Body of pancreas (tissue), 4 donors: Measurements from ENCODE around the gene GMDS. TPM values are rescaled to one million over a fixed set of nuclear protein-coding genes. Genes with fewer than 3 reads are reported as not detected.

Experiments used
- ATAC-seq: fragments of 150-250 bp; one replicate; pipeline ENCODE4 v1.9.1; 2016
- DNase-seq, 4 donors: peaks; one replicate each; pipeline ENCODE4 v3.0.0-alpha.2; 2019
- H3K27ac ChIP-seq, 4 donors: fragments of 200-600 bp; sonication (generic); 1 replicate in 3 of 4; 2 replicates in 1 of 4; pipeline versions ENCODE4 v1.5.1 to v1.6.1; 2016 to 2019; ENCODE audit warnings: mild to moderate bottlenecking in 1 of 4, mixed read lengths in 1 of 4, moderate library complexity in 1 of 4
- H3K27me3 ChIP-seq, 2 donors: fragments of 200-600 bp; sonication (generic); one replicate each; pipeline ENCODE4 v1.6.0; 2016; ENCODE audit warnings: mild to moderate bottlenecking in 1 of 2
- H3K36me3 ChIP-seq, 2 donors: fragments of 200-600 bp; sonication (generic); replicated peaks in 1 of 2; 2 replicates each; pipeline ENCODE4 v1.5.1; 2016; ENCODE audit warnings: low read depth in 2 of 2; ENCODE audit not compliant: insufficient read depth in 1 of 2
- H3K4me1 ChIP-seq: fragments of 200-600 bp; sonication (generic); one replicate; pipeline ENCODE4 v1.6.0; 2016
- H3K4me3 ChIP-seq, 2 donors: fragments of 200-600 bp; sonication (generic); 1 replicate in 1 of 2; 2 replicates in 1 of 2; pipeline ENCODE4 v1.5.1; 2016 to 2019
- H3K9me3 ChIP-seq, 3 donors: fragments of 200-600 bp; sonication (generic); 1 replicate in 2 of 3; 2 replicates in 1 of 3; pipeline ENCODE4 v1.5.1; 2016
- CTCF ChIP-seq, 7 experiments: fragments of 450-650 bp in 4 of 7; fragments of 200-600 bp in 3 of 7; sonication (generic) in 3 of 7; IDR thresholded peaks; one replicate each; pipeline ENCODE4 v1.5.1; 2016 to 2019; ENCODE audit warnings: antibody characterized with exemption in 7 of 7
- POLR2A ChIP-seq, 3 donors: fragments of 450-650 bp; IDR thresholded peaks; one replicate each; pipeline ENCODE4 v1.6.1; 2016; ENCODE audit warnings: antibody characterized with exemption in 3 of 3, mild to moderate bottlenecking in 2 of 3
- WGBS, 2 donors: methylation state at CpG; one replicate each; pipeline ENCODE4 v1.1.5; 2017; 5-methylcytosine and 5-hydroxymethylcytosine counted together
- intact Hi-C: fragments of 100-400 bp; cut with DNase I; formaldehyde crosslinking; loops from one replicate; pipeline ENCODE4 v1.15.1; 2023
- total RNA-seq, 2 donors: library from RNA; depleted of rRNA; stranded (reverse); fragments of >200 nt; gene quantifications; one replicate each; pipeline ENCODE4 v1.1.0, GENCODE V29; 2016

GMDS gene
- total RNA-seq, 2 donors from 2014 or later, result 34.5 to 63.3 TPM

DNA sequence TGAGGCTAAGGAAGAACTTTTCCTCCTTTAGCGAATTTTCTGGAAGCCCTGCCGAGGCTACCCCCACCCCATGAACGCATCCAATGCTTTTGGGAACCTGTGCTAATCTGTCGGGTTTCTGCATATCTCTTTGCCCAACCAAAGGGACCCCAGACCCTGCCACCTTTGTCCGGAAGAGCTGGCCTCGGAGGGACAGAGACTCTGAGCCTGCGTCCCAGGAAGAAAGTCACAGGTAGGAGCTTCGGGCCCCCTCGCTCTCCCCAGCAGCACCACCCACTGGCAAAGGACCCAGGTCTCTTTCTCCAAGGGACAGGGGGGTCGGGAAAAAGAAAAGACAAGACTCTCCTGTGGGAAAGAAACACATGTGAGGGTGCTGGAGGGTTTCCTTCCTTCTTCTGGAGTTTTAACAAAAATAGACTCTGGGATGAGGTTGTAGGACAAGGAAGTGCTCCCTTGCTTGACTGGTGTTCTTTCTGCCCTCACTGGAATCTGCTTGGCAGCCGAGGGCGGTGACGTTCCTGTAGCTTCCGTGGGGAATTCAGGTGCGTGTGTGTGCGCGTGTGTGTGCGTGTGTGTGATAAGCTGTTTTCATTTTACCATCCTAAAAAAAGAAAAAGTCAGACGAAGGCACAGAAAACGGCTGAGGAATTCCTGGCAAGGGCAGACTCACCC lies 652.0 kb downstream of the GMDS start:
- peaks cover 8% of the 10 kb centered on the region for H3K4me1 ChIP-seq
- no peak overlapping the region for H3K27ac ChIP-seq
- H3K27me3 ChIP-seq, result no peaks in the 10 kb centered on the region
- TF ChIP-seq CTCF (IDR thresholded peaks at IDR 0.05) (no peak), POLR2A (IDR thresholded peaks at IDR 0.05) (no peak)
- no peak for ATAC-seq
- H3K36me3 ChIP-seq, result no peaks in the 10 kb centered on the region
- DNase-seq, result peak in 2 of 4 donors; percentile 13 to 15
- no peaks in the 10 kb centered on the region for H3K9me3 ChIP-seq
- intact Hi-C loops, result loop anchor here (5.0 kb wide), 1 partner anchor 1044 kb away; no protein-coding TSS in a partner anchor
- no peak overlapping the region for H3K4me3 ChIP-seq
- WGBS, 2 donors, result 41 to 50% methylated on average over 20 of the region's 20 CpGs

GRCh38 chr6:1592852-1593251 lies 652.6 kb downstream of the GMDS start:
- H3K27ac ChIP-seq, result no peak overlapping the region
- intact Hi-C loops, result loop anchor here (5.0 kb wide), 1 partner anchor 1044 kb away; no protein-coding TSS in a partner anchor
- DNase-seq (no peak), ATAC-seq (no peak)
- H3K4me1 ChIP-seq, result peaks cover 8% of the 10 kb centered on the region
- TF ChIP-seq CTCF (IDR thresholded peaks at IDR 0.05), result no peak
- TF ChIP-seq POLR2A (IDR thresholded peaks at IDR 0.05), result no peak
- no peaks in the 10 kb centered on the region for H3K27me3 ChIP-seq
- H3K36me3 ChIP-seq, result no peaks in the 10 kb centered on the region
- 80 to 84% methylated on average over 8 of the region's 8 CpGs for WGBS, 2 donors
- no peak overlapping the region for H3K4me3 ChIP-seq
- H3K9me3 ChIP-seq, result no peaks in the 10 kb centered on the region

DNA sequence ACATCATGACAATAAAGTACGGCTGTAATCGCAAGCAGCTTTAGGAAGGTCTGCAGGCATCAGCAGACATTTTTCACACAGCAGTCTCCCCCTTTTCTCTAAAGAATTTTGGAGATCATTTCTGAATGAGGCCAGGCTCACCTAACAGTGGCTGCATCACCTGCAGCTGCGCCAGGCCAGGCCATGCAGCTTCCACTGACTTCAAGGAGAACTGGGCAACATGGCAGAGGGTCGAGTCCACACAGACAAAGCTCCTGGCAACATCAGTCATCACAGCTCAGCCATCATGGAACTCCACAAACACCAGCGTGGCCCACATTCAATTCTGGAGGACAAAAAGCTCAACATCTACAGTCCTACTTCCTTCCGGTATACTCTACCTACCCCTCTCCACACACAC lies 653.5 kb downstream of the GMDS start:
- ATAC-seq (no peak), DNase-seq (no peak)
- Histone ChIP-seq H3K36me3 (no peaks in the 10 kb centered on the region), H3K4me1 (peaks cover 8% of the 10 kb centered on the region), H3K9me3 (no peaks in the 10 kb centered on the region), H3K27ac (no peak overlapping the region), H3K4me3 (no peak overlapping the region), H3K27me3 (no peaks in the 10 kb centered on the region)
- TF ChIP-seq CTCF (IDR thresholded peaks at IDR 0.05) (no peak), POLR2A (IDR thresholded peaks at IDR 0.05) (no peak)
- intact Hi-C loops, result loop anchor here (5.0 kb wide), 1 partner anchor 1045 kb away; no protein-coding TSS in a partner anchor
- 80 to 86% methylated on average over 6 of the region's 6 CpGs for WGBS, 2 donors

- no peaks in the 10 kb centered on the region for H3K36me3 ChIP-seq
- TF ChIP-seq CTCF (IDR thresholded peaks at IDR 0.05), result no peak
- no peak for TF ChIP-seq POLR2A (IDR thresholded peaks at IDR 0.05)
- no peak overlapping the region for H3K4me3 ChIP-seq
- H3K27me3 ChIP-seq, result no peaks in the 10 kb centered on the region
- ATAC-seq (no peak), DNase-seq (no peak)
- intact Hi-C loops, result loop anchor here (5.0 kb wide), 1 partner anchor 1046 kb away; no protein-coding TSS in a partner anchor
- H3K4me1 ChIP-seq, result peaks cover 5% of the 10 kb centered on the region
- H3K9me3 ChIP-seq, result no peaks in the 10 kb centered on the region
- H3K27ac ChIP-seq, result no peak overlapping the region
- 86 to 88% methylated on average over 5 of the region's 5 CpGs for WGBS, 2 donors
Observed at GRCh38 chr6:1591243-1591642, 654.2 kb downstream of the GMDS start.

GRCh38 chr6:1590580-1590979 lies 654.8 kb downstream of the GMDS start:
- H3K9me3 ChIP-seq, result no peaks in the 10 kb centered on the region
- TF ChIP-seq CTCF (IDR thresholded peaks at IDR 0.05) (no peak), POLR2A (IDR thresholded peaks at IDR 0.05) (no peak)
- no peaks in the 10 kb centered on the region for H3K4me1 ChIP-seq
- H3K4me3 ChIP-seq, result no peak overlapping the region
- intact Hi-C loops, result loop anchor here (5.0 kb wide), 1 partner anchor 1047 kb away; no protein-coding TSS in a partner anchor
- ATAC-seq (no peak), DNase-seq (no peak)
- WGBS, 2 donors, result 80 to 87% methylated on average over 9 of the region's 9 CpGs
- H3K27ac ChIP-seq, result no peak overlapping the region
- no peaks in the 10 kb centered on the region for H3K36me3 ChIP-seq
- H3K27me3 ChIP-seq, result no peaks in the 10 kb centered on the region
